HepG2 (cell line): ENCODE measurements around the gene SEMA3B. TPM values are rescaled to one million over a fixed set of nuclear protein-coding genes. Genes with fewer than 3 reads are reported as not detected.

Experiments
- AHR ChIP-seq: IDR thresholded peaks from 2 replicates; pipeline ENCODE4 v1.6.1; 2018; ENCODE audit warnings: missing genetic modification reagents, missing compliant biosample characterization
- BCL6 ChIP-seq: IDR thresholded peaks from 2 replicates; pipeline ENCODE4 v1.6.1; 2016; ENCODE audit warnings: missing genetic modification reagents, missing compliant biosample characterization
- JUN ChIP-seq: sonication (generic); formaldehyde crosslinking; IDR thresholded peaks from 2 replicates; pipeline ENCODE4 v1.4.0; 2020; ENCODE audit warnings: mild to moderate bottlenecking, missing genetic modification reagents
- MLLT10 ChIP-seq: sonication (generic); formaldehyde crosslinking; IDR thresholded peaks from 2 replicates; pipeline ENCODE4 v1.4.0; 2020; ENCODE audit warnings: missing genetic modification reagents
- PCBP1 ChIP-seq: fragments of 200-400 bp; formaldehyde crosslinking; IDR thresholded peaks from 2 replicates; pipeline ENCODE4 v1.6.1; 2017; ENCODE audit warnings: mild to moderate bottlenecking, low read depth, low read length, borderline replicate concordance
- POLR2AphosphoS2 ChIP-seq: IDR thresholded peaks from 2 replicates; pipeline ENCODE4 v1.6.1; 2011; ENCODE audit warnings: low read depth, low read length, improper control_type of control experiment
- SIN3B ChIP-seq: fragments of 150-350 bp; IDR thresholded peaks from 2 replicates; pipeline ENCODE4 v1.6.1; 2014; ENCODE audit warnings: low read length
- SOX13 ChIP-seq, 3 experiments: fragments of 450-650 bp in 1 of 3; sonication (generic) in 1 of 3; formaldehyde crosslinking in 1 of 3; IDR thresholded peaks in 2 of 3; conservative IDR thresholded peaks in 1 of 3; 2 replicates each; pipeline versions ENCODE4 v1.5.0 to v1.6.1; 2016 to 2020; ENCODE audit warnings: antibody characterized with exemption in 1 of 3, mild to moderate bottlenecking in 1 of 3, missing compliant biosample characterization in 1 of 3, missing genetic modification reagents in 1 of 3, moderate library complexity in 1 of 3
- SOX6 ChIP-seq, 2 experiments: fragments of 450-650 bp in 1 of 2; sonication (generic) in 1 of 2; formaldehyde crosslinking in 1 of 2; IDR thresholded peaks; 2 replicates each; pipeline versions ENCODE4 v1.4.0 to v1.6.1; 2017 to 2020; ENCODE audit warnings: antibody characterized with exemption in 1 of 2, mild to moderate bottlenecking in 1 of 2, missing genetic modification reagents in 1 of 2
- ZFP91 ChIP-seq: sonication (generic); formaldehyde crosslinking; IDR thresholded peaks from 2 replicates; pipeline ENCODE4 v1.9.0; 2022; ENCODE audit warnings: missing genetic modification reagents, mild to moderate bottlenecking, borderline replicate concordance
- ZKSCAN5 ChIP-seq: sonication (generic); formaldehyde crosslinking; IDR thresholded peaks from 2 replicates; pipeline ENCODE4 v1.5.1; 2020; ENCODE audit warnings: mild to moderate bottlenecking, missing genetic modification reagents
- ZNF503 ChIP-seq: sonication (generic); formaldehyde crosslinking; IDR thresholded peaks from 2 replicates; pipeline ENCODE4 v1.4.0; 2020; ENCODE audit warnings: missing genetic modification reagents
- ZNF530 ChIP-seq: sonication (generic); formaldehyde crosslinking; IDR thresholded peaks from 2 replicates; pipeline ENCODE4 v1.5.0; 2020; ENCODE audit warnings: low read depth, mild to moderate bottlenecking, missing genetic modification reagents
- ZNF597 ChIP-seq: sonication (generic); formaldehyde crosslinking; IDR thresholded peaks from 2 replicates; pipeline ENCODE4 v1.5.0; 2020; ENCODE audit warnings: missing genetic modification reagents
- ZNF598 ChIP-seq: sonication (generic); formaldehyde crosslinking; IDR thresholded peaks from 2 replicates; pipeline ENCODE4 v1.5.1; 2020; ENCODE audit warnings: mild to moderate bottlenecking, missing genetic modification reagents, borderline replicate concordance
- ZNF724P ChIP-seq: sonication (generic); formaldehyde crosslinking; IDR thresholded peaks from 2 replicates; pipeline ENCODE4 v1.8.0; 2022; ENCODE audit warnings: missing genetic modification reagents, borderline replicate concordance
- ZNF780A ChIP-seq: sonication (generic); formaldehyde crosslinking; IDR thresholded peaks from 2 replicates; pipeline ENCODE4 v1.8.0; 2022; ENCODE audit warnings: mild to moderate bottlenecking, missing genetic modification reagents, moderate library complexity
- ZNF839 ChIP-seq: sonication (generic); formaldehyde crosslinking; IDR thresholded peaks from 2 replicates; pipeline ENCODE4 v1.4.0; 2020; ENCODE audit warnings: missing genetic modification reagents, mild to moderate bottlenecking, borderline replicate concordance
- ZSCAN29 ChIP-seq: sonication (generic); formaldehyde crosslinking; conservative IDR thresholded peaks from 2 replicates; pipeline ENCODE4 v1.4.0; 2020; ENCODE audit warnings: mild to moderate bottlenecking, missing genetic modification reagents
- ZZZ3 ChIP-seq: sonication (generic); formaldehyde crosslinking; IDR thresholded peaks from 2 replicates; pipeline ENCODE4 v1.4.0; 2020; ENCODE audit warnings: missing genetic modification reagents, mild to moderate bottlenecking, borderline replicate concordance
- polyA plus RNA-seq, 8 experiments: library from polyadenylated mRNA; depleted of rRNA in 3 of 8; stranded (reverse) in 7 of 8; unstranded in 1 of 8; fragments of >200 nt; fragmentation: Illumina TruSeq in 4 of 8; extraction: Trizol in 4 of 8; gene quantifications; 2 replicates each; pipeline versions ENCODE4 v1.2.1 to v1.2.3, GENCODE V29; 2011 to 2016; ENCODE audit warnings: low read depth in 4 of 8, missing spikeins in 1 of 8, mixed read lengths in 1 of 8; ENCODE audit not compliant: insufficient read depth in 1 of 8
- total RNA-seq, 5 experiments: library from RNA; depleted of rRNA; stranded (reverse); fragments of >200 nt; fragmentation: Illumina TruSeq; extraction: Trizol; gene quantifications; 2 replicates each; pipeline ENCODE4 v1.2.3, GENCODE V29; 2016; ENCODE audit warnings: low read depth in 1 of 5
- TF ChIP-seq, protein P1 (sequence below): IDR thresholded peaks from 2 replicates; pipeline ENCODE4 v1.6.1; 2016; ENCODE audit warnings: low read depth

Gene SEMA3B
- total and polyA plus RNA-seq, 2 of the 13 experiments (the other 11 are each of a cell fraction or from before 2014, with no cell fraction given) = 93.2 to 158 TPM

DNA sequence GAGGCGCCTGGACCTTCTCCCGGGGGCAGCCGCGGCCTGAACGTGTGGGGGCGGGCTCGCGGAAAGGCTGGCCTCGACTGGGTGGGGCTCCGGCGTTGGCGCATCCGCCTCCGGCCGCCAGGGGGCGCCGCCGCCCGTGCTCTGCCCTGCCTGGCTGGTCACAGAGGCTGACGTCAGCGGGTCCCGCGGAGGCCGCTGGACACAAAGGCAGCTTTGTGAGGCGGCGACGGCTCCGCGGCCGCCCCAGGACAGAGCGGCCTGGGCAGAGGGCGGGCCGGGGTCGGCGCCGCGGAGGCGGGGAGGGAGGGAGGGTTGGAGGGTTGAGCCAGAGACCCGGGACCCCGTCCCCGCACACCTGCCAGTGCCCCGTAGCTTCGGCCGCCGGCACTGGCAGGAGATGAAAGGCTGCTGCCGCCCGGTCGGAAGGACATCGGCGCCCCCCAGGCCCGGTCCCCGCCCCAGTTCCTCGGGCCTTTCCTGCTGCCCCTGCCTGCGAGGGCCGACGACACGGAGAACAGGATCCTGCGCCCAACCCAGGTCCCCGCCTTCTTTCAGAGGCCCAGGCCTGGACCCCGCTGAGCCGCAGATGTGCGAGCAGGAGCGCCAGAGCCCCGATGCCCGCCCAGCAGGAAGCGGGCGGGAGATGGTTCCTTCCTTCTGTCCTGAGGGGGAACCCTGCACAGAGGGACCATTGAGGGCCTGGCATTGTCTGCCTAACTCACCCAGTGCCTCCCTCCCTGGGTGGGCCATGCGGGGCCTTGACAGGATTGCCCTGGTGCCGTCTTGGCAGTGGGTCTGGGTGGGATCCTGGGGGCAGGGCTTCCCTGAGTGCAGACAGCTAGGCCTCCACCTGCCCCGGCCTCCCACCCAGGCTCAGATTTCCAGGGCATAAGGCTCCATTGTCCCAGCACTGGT lies 8.7 kb upstream of the SEMA3B start (continued):
- TF ChIP-seq ZNF530 (CRISPR knock-in tag) (no peak), MLLT10 (CRISPR knock-in tag) (no peak), ZNF503 (peak; percentile 83; the same call in 1 of the 2 replicates), JUN (CRISPR knock-in tag) (peak; percentile 94), AHR (CRISPR knock-in tag) (no peak), ZNF724P (CRISPR knock-in tag) (peak; percentile 29; the same call in 1 of the 2 replicates), ZNF598 (CRISPR knock-in tag) (no peak), POLR2AphosphoS2 (no peak), ZNF597 (CRISPR knock-in tag) (no peak), ZNF780A (CRISPR knock-in tag) (peak; percentile 65; the same call in 1 of the 2 replicates), PCBP1 (0 out of 2 replicates have a peak, but pooled peaks have one; percentile 40), ZKSCAN5 (CRISPR knock-in tag) (no peak), SOX13 (IDR thresholded peaks at IDR 0.05) (no peak), SOX13 (CRISPR knock-in tag; conservative IDR thresholded peaks at IDR 0.05 in 1 of 2, IDR thresholded peaks at IDR 0.05 in 1 of 2) (peak in 1 of 2 experiments; percentile 73; a peak in 2 of 4 replicates), SIN3B (no peak), SOX6 (IDR thresholded peaks at IDR 0.05) (no peak), SOX6 (CRISPR knock-in tag; IDR thresholded peaks at IDR 0.05) (peak; percentile 62; the same call in 1 of the 2 replicates), ZZZ3 (CRISPR knock-in tag) (0 out of 2 replicates have a peak, but pooled peaks have one; percentile 1), ZNF839 (CRISPR knock-in tag) (no peak), ZFP91 (CRISPR knock-in tag) (peak; percentile 88), ZSCAN29 (CRISPR knock-in tag) (no peak), BCL6 (CRISPR knock-in tag) (peak; percentile 65; the same call in 1 of the 2 replicates)
- TF ChIP-seq, protein P1, sequence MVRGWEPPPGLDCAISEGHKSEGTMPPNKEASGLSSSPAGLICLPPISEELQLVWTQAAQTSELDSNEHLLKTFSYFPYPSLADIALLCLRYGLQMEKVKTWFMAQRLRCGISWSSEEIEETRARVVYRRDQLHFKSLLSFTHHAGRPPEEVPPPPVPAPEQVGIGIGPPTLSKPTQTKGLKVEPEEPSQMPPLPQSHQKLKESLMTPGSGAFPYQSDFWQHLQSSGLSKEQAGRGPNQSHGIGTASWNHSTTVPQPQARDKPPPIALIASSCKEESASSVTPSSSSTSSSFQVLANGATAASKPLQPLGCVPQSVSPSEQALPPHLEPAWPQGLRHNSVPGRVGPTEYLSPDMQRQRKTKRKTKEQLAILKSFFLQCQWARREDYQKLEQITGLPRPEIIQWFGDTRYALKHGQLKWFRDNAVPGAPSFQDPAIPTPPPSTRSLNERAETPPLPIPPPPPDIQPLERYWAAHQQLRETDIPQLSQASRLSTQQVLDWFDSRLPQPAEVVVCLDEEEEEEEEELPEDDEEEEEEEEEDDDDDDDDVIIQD (CRISPR knock-in tag) = no peak
